Activated CD8-positive, alpha-beta T cell treated with anti-CD3 and anti-CD28 coated beads for 36 hours (primary cell): ENCODE data around the gene DDX54. TPM values are rescaled to one million over a fixed set of nuclear protein-coding genes. Genes with fewer than 3 reads are reported as not detected.

Source experiments
- ATAC-seq: fragments of 200-7000 bp; cut with Tn5 transposase; one replicate; pipeline ENCODE4 v1.10.0; 2021; ENCODE audit warnings: mild to moderate bottlenecking, moderate library complexity
- CTCF ChIA-PET: fragments of 350-600 bp; sonication (Branson Sonifier 250); formaldehyde crosslinking; loops from one replicate; lab custom pipeline; 2021; ENCODE audit warnings: antibody characterized with exemption; lab: Charles Lee
- POLR2A ChIA-PET: fragments of 350-600 bp; sonication (Branson Sonifier 250); formaldehyde crosslinking; loops from one replicate; lab custom pipeline; 2021; ENCODE audit warnings: antibody characterized with exemption; lab: Charles Lee
- DNase-seq: peaks from one replicate; pipeline ENCODE4 v3.0.0-alpha.2; 2020
- H3K27ac Mint-ChIP-seq: one replicate; pipeline ENCODE4 v1.8.0; 2021; ENCODE audit warnings: mild to moderate bottlenecking, mixed read lengths
- H3K27me3 Mint-ChIP-seq: one replicate; pipeline ENCODE4 v1.8.0; 2021; ENCODE audit warnings: mixed read lengths
- H3K36me3 Mint-ChIP-seq: one replicate; pipeline ENCODE4 v1.8.0; 2021; ENCODE audit warnings: low read depth, mixed read lengths
- H3K4me1 Mint-ChIP-seq: one replicate; pipeline ENCODE4 v1.8.0; 2021; ENCODE audit warnings: low read depth, mixed read lengths
- H3K4me3 Mint-ChIP-seq: one replicate; pipeline ENCODE4 v1.8.0; 2021; ENCODE audit warnings: mild to moderate bottlenecking, moderate library complexity, mixed read lengths
- H3K9me3 Mint-ChIP-seq: one replicate; pipeline ENCODE4 v1.8.0; 2021; ENCODE audit warnings: mixed read lengths
- CTCF ChIP-seq: fragments of 200-600 bp; IDR thresholded peaks from one replicate; pipeline ENCODE4 v1.8.0; 2022; ENCODE audit warnings: antibody characterized with exemption, mild to moderate bottlenecking
- intact Hi-C: fragments of 100-400 bp; cut with micrococcal nuclease; formaldehyde crosslinking; loops from one replicate; pipeline ENCODE4 v1.10.0; 2022
- total RNA-seq, 2 experiments: library from RNA; stranded (reverse); gene quantifications; one replicate each; pipeline ENCODE4 v1.2.3, GENCODE V29; 2021

The DDX54 gene
- total RNA-seq, 2 experiments from 2014 or later, result 112 to 133 TPM

GRCh38 chr12:113114447-113115178, 70.7 kb downstream of the DDX54 start:
- no peak for DNase-seq
- no peak for ATAC-seq
- H3K4me3 Mint-ChIP-seq, result no peak overlapping the region
- intact Hi-C loops, result no loop called here
- no peaks in the 10 kb centered on the region for H3K9me3 Mint-ChIP-seq
- no peaks in the 10 kb centered on the region for H3K36me3 Mint-ChIP-seq
- H3K4me1 Mint-ChIP-seq, result peaks cover 8% of the 10 kb centered on the region
- CTCF ChIA-PET, result interaction anchor here (1.2 to 1.8 kb wide), 2 partner anchors 16 to 66 kb away, joined by 4 to 9 read pairs; no protein-coding TSS in a partner anchor
- no peak overlapping the region for H3K27ac Mint-ChIP-seq
- POLR2A ChIA-PET, result no interaction called here
- TF ChIP-seq CTCF, result no peak
- no peaks in the 10 kb centered on the region for H3K27me3 Mint-ChIP-seq

GRCh38 chr12:113113397-113113796, 71.9 kb downstream of the DDX54 start:
- CTCF ChIA-PET, result interaction anchor here (1.8 kb wide), 1 partner anchor 65 kb away, joined by 9 read pairs; no protein-coding TSS in a partner anchor
- no peak for TF ChIP-seq CTCF

GRCh38 chr12:113112043-113112899, 73.0 kb downstream of the DDX54 start:
- ATAC-seq (no peak), DNase-seq (no peak)
- Mint-ChIP-seq H3K9me3 (no peaks in the 10 kb centered on the region), H3K36me3 (no peaks in the 10 kb centered on the region), H3K4me3 (no peak overlapping the region), H3K27ac (no peak overlapping the region), H3K4me1 (peaks cover 10% of the 10 kb centered on the region), H3K27me3 (no peaks in the 10 kb centered on the region)
- intact Hi-C loops, result no loop called here
- CTCF ChIA-PET, result no interaction called here
- TF ChIP-seq CTCF, result no peak
- POLR2A ChIA-PET, result interaction anchor here (0.6 kb wide), 1 partner anchor 221 kb away, joined by 3 read pairs; no protein-coding TSS in a partner anchor

More at GRCh38 chr12:113113397-113113796, 71.9 kb downstream of the DDX54 start:
- intact Hi-C loops, result no loop called here
- DNase-seq (no peak), ATAC-seq (no peak)
- H3K9me3 Mint-ChIP-seq, result no peaks in the 10 kb centered on the region
- POLR2A ChIA-PET, result no interaction called here
- H3K4me3 Mint-ChIP-seq, result no peak overlapping the region
- peaks cover 10% of the 10 kb centered on the region for H3K4me1 Mint-ChIP-seq
- H3K27me3 Mint-ChIP-seq, result no peaks in the 10 kb centered on the region
- H3K36me3 Mint-ChIP-seq, result no peaks in the 10 kb centered on the region
- H3K27ac Mint-ChIP-seq, result no peak overlapping the region

- H3K36me3 Mint-ChIP-seq, result no peaks in the 10 kb centered on the region
- ChIA-PET POLR2A (interaction anchor here (0.8 kb wide), 1 partner anchor 10 kb away, joined by 3 read pairs; no protein-coding TSS in a partner anchor), CTCF (interaction anchor here (1.3 to 2.0 kb wide), 2 partner anchors 13 to 63 kb away, joined by 3 to 10 read pairs; no protein-coding TSS in a partner anchor)
- TF ChIP-seq CTCF, result no peak
- no peak for DNase-seq
- H3K9me3 Mint-ChIP-seq, result no peaks in the 10 kb centered on the region
- no peak overlapping the region for H3K4me3 Mint-ChIP-seq
- ATAC-seq, result no peak
- intact Hi-C loops, result no loop called here
- no peak overlapping the region for H3K27ac Mint-ChIP-seq
- H3K27me3 Mint-ChIP-seq, result no peaks in the 10 kb centered on the region
- H3K4me1 Mint-ChIP-seq, result peaks cover 10% of the 10 kb centered on the region
These were observed 74.0 kb downstream of the DDX54 start for GRCh38 chr12:113111247-113111646.
